HG03039 (cell line): ENCODE results near the gene CSTF3.

Source experiments
- ATAC-seq: cut with Tn5 transposase; IDR thresholded peaks from one replicate; pipeline ENCODE4 v1.9.1; 2021; ENCODE audit warnings: mild to moderate bottlenecking, moderate library complexity; ENCODE audit not compliant: unreplicated experiment

The CSTF3 gene

DNA sequence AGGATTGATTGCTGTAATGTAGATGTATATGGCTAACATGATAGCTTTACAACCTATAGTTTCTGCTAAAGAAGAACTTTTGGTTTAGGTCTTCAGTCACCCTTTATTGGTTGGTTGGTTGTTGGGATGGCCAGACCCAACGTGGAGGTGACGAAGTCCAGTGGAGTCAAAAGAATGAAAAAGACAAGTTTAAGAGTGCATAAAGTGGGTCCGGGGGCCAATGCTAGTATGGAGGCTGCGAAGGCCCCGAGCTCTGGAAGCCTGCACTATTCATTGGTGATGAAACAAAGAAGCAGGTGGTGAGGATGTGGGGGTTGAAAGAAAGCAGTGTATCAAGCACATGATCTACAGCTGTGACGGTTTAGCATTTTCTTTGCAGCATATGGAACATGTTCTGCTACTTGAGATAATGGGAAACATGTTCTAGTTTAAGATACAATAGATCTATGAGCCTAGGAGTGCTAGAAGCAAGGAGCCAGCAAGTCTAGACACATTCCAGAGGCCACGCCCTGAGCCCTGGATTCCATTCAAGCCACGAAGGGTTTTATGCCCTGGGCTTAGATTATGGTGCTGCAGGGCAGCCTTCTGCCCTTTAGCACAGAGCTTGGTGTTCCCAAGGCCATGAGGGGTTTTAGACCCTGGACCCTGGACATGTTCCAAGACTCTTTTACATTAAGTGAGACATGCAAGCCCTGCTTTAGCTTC is 115.6 kb downstream of the CSTF3 start:
- no peak for ATAC-seq

DNA sequence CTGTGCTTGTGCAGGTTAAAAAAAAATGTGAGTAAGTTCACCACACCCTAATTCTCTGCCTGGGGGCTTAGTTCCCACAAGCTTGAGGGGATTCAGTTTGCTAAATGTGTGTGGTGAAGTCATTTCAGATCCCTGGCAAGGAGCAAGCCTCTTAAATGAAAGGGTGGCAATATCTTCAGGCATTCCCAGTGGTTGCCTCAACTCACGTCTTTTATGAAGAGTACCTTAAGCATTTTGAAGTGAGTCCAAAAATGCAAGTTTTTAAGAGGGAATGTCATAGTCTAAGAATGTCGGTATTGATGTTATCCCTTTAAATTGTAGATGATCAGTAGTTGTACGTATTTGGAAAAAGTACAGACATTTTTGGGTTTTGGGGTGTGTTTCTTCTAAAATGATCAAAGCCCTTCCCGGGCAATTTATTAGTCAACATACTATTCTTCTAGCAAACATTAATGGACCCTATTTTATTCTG is 117.0 kb downstream of the CSTF3 start:
- ATAC-seq: no peak

DNA sequence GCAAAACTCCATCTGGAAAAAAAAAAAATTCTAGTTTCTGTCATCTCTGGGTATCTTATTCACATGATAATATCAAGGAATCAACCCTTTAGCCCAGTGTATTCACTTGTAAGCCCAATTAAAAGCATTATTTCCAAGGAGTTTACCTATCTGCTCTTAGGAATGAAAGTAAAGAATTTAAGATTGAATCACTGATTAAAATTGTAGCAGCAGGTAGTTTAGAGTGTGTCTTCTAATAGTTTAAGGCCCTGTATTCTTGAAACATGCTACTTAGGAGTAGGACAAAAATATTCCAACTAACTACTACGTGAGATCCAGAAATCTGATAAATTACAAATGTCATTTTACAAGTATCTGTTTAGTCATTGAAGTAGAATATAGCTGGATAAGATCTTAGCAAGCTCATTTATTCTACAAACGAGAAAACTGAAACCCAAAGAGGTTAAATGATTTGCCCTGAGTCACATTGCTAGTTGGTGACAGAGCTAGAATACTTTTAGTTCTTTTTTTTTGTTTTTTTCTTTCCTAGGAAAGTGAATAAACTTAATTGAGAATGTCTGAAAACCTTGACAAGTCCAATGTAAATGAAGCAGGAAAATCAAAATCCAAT is 118.0 kb downstream of the CSTF3 start:
- no peak for ATAC-seq

DNA sequence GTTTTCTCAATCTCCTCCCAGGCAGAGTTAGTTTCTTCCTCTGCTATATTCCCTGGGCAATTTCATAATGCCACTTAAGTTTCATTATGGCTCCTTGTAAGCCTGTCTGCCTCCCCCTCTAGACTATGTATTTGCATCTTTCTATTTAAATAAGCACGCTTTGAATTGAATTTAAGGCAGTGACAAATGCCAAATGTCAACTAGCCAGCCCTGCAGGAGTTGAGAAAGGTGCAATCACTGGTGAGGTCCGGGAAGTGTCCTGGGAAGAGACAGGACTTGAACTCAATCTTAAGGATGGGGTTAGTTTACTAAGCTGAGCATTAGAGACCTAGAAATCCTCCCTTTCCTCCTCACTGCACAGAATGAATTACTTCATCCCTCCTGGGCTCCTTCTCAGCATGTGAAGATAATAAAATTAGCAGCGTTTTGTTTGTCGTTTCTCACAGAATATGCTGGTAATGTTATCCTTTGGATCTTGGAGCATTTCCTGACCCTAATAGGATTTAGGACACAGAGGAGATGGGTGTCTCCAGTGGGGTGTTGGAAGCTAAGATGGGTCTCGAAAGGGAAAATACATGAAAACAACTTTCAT is 120.3 kb downstream of the CSTF3 start:
- ATAC-seq: no peak

DNA sequence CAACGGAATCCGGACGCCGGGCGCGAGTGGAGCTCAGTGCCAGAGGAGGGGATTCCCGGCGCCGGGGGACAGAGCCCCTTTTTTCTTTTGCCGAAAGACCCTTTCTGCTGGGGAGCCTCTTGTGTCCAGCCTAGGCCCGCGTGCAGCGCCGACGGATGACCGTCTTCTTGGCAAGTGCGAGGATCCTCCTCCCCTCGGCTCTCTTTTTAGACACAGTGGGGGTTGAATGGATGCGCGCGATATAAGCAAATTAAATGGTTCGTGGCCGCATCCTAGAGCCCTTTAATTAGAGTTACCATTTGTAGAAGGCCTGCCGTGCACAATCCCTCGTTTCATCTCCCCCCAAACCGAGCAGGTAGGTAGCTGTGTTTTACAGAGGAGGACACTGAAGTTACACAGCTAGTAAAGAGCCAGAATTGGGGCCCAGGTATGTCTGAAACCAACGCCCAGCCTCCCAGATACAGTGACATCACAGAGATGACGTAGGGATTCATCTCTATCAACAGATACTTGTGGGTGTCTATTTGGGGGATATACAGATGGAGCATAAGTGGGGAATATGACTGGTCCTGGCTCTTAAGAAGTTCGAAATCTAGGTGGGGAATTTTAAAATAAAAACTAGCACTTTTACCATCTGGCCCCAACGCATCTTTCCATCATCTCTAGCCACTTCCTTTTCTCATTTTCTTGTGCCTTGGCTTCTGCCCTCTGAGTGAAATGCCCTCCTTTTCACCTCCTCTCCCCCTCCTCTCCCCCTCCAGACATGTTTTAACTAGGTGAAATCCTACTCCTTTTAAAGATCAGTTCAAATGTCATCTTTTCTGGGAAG is 121.0 kb downstream of the CSTF3 start:
- peak; percentile 9 for ATAC-seq

DNA sequence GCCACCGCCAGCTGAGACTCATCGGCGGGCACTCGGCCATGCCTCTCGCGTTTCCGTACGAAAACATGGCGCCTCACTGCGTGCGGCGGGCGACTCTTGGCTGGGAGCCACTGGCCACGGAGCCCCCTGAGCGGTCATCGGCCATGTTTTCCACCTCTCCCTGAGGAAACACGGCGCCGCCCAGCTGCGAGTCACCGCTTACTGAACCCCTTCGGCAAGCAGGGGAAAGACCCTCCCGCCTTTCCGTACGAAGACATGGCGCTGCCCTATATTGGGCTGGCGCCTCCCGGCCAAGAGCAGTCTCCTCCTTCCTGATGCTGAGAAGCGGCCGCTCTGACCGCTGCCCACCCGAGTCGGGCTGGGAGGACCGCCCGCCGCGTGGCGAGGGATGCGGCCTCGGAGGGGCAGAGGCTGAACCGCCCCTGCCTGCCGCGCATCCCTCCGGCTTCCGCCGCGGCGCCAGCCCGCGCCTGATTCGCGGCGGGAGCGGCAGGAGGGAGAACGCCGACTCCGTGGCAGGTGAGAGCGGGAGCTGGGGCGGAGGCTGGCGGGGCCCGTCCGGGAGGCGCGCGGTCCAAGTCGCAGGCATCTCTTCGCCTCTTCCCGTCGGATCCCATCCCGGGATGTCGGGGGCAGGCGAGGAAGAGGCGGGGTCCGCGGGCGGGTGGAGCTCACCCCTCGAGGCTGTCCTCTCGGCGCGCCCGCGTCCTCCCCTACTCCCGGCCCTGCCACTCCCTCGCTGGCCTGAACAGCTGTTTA is 121.8 kb downstream of the CSTF3 start, which contains the start of gene TCP11L1:
TCP11L1 (plus strand) TSS at position 299 of the 759 bp plus-strand sequence. CDS start 4,202 bp downstream, outside the sequence.
- peak; percentile 74 for ATAC-seq

DNA sequence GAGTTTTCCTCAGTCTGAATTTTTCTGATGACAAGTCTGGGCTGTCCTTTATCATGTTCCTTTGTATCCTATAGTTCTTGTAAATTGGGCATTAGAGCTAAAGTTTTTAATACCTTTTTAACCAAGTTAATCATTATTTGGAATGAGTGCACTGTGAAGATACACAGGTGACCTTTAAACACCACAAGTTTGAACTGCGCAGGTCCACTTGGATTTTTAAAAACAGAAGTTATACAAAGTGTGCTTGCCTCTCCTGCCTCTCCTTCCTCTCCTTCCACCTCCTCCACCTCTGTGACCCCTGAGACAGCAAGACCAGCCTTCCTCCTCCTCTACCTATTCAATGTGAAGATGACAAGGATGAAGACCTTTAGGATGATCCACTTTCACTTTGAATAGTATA is 126.3 kb downstream of the CSTF3 start:
- ATAC-seq: no peak
